HL-60 (cell line): ENCODE results near the gene MTREX.

Experiments used
- GABPA ChIP-seq: IDR thresholded peaks from 2 replicates; pipeline ENCODE4 v1.6.1; 2012; ENCODE audit warnings: low read depth
- POLR2AphosphoS5 ChIP-seq: IDR thresholded peaks from 2 replicates; pipeline ENCODE4 v1.6.1; 2012; ENCODE audit warnings: low read depth
- TF ChIP-seq, protein P1 (sequence below): IDR thresholded peaks from one replicate; pipeline ENCODE4 v1.5.1; 2011; ENCODE audit warnings: low read length, control low read depth, inconsistent platforms; ENCODE audit not compliant: insufficient read depth

DNA sequence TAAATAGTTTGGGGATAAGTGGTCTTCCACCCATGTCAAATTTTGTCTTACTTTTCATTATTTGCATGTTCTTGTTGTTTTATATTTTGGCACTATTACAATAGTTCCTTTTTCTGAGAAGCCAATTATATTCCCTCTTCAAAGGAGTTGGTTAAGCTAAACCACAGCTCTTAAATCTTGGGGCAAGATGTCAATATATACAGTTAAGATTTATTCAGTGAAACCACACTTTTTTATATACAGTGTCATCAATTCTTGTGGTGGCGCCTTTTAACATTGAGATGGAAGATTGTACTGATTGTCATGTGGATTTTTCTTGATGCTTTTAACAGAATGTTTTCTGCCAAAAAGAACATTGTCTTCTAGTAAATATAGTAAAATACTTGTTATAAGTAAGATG is 104.1 kb downstream of the MTREX start:
- TF ChIP-seq, protein P1, sequence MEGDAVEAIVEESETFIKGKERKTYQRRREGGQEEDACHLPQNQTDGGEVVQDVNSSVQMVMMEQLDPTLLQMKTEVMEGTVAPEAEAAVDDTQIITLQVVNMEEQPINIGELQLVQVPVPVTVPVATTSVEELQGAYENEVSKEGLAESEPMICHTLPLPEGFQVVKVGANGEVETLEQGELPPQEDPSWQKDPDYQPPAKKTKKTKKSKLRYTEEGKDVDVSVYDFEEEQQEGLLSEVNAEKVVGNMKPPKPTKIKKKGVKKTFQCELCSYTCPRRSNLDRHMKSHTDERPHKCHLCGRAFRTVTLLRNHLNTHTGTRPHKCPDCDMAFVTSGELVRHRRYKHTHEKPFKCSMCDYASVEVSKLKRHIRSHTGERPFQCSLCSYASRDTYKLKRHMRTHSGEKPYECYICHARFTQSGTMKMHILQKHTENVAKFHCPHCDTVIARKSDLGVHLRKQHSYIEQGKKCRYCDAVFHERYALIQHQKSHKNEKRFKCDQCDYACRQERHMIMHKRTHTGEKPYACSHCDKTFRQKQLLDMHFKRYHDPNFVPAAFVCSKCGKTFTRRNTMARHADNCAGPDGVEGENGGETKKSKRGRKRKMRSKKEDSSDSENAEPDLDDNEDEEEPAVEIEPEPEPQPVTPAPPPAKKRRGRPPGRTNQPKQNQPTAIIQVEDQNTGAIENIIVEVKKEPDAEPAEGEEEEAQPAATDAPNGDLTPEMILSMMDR: no peak
- no peak for TF ChIP-seq GABPA
- no peak for TF ChIP-seq POLR2AphosphoS5
